Measurements from ENCODE around the gene ZNF615. TPM values are rescaled to one million over a fixed set of nuclear protein-coding genes. Genes with fewer than 3 reads are reported as not detected.

Gene ZNF615
- total RNA-seq, 1 experiment from 2014 or later, result 10.2 TPM

DNA sequence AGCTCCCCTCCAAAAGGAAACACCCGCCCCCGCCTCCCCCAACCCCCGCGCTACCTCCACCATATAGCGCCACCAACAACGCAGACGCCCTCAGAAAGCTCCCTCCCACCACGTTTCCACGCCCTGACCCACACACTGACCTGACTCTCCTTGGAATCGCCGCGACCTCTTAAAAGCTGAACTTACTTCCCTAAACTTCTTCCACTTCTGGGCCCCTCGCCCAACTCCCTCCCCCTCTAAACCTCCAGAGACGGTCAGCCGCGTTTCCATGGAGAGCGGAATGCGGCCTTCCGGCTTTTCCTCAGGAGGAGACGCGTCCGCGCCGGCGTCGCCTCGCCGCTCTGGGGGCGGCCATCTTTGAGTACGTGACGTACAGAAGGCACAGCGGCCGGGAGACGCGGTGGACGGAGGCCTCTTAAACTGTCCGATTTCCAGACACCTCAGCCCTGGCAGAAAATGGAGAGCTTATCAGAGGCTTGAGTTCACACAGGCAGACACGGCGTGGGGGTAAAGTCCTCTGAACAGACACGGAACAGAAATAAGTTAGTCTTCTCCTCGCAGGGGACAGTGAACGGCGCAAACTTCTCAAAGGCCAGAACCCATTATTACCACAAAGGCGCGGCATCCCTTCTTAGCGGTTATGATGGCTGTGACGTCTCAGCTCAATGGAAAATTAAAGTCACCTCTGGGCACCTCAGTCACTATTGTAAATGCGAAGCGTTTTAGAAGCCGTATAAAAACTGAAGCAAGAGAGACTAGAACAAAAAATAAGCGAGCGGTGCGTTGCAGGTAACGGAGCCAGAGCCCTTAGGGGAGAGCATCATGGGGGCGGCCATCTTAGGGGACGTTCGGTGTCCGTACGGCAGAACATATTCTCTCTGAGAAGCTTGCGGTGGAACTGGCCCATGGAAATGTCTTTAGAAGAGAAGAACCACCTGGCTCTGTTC lies 40.8 kb upstream of the ZNF615 start, which contains the start of gene ZNF432:
TSS of gene ZNF432 (minus strand) at position 284 of the 947 bp plus-strand sequence. CDS start 1,970 bp downstream, outside the sequence.
- intact Hi-C loops (cut with micrococcal nuclease; ENCODE audit: unreplicated experiment), result loop anchor here (2.0 kb wide), 1 partner anchor 20 kb away; the partner anchor contains the start of gene ZNF614
- Histone ChIP-seq H3K9me3 (ENCODE audit: low read depth, low read length, poor library complexity, severe bottlenecking) (peaks cover 32% of the 10 kb centered on the region), H3K4me3 (ENCODE audit: low read depth, low read length, poor library complexity, severe bottlenecking) (peak within 1 kb of the TSS; percentile 55), H3K27me3 (replicated peaks; ENCODE audit: insufficient read depth, low read depth, low read length, poor library complexity) (no peaks in the 10 kb centered on the region), H3K27ac (ENCODE audit: low read depth, low read length, poor library complexity, severe bottlenecking) (peak within 1 kb of the TSS; percentile 92), H3K4me1 (ENCODE audit: insufficient read depth, low read length, poor library complexity, severe bottlenecking) (no peaks in the 10 kb centered on the region), H3K36me3 (ENCODE audit: insufficient read depth, low read length, poor library complexity, severe bottlenecking) (peaks cover 32% of the 10 kb centered on the region)
- BruUV-seq (replicated peaks), result TSS peak; percentile 93
- peak; percentile 95 for DNase-seq (ENCODE audit: low spot score)
- CTCF ChIA-PET, result no interaction called here
- no peak for TF ChIP-seq EZH2 (IDR thresholded peaks at IDR 0.05; ENCODE audit: borderline replicate concordance, low read depth, low read length, poor library complexity, severe bottlenecking)
- TF ChIP-seq, protein P1, sequence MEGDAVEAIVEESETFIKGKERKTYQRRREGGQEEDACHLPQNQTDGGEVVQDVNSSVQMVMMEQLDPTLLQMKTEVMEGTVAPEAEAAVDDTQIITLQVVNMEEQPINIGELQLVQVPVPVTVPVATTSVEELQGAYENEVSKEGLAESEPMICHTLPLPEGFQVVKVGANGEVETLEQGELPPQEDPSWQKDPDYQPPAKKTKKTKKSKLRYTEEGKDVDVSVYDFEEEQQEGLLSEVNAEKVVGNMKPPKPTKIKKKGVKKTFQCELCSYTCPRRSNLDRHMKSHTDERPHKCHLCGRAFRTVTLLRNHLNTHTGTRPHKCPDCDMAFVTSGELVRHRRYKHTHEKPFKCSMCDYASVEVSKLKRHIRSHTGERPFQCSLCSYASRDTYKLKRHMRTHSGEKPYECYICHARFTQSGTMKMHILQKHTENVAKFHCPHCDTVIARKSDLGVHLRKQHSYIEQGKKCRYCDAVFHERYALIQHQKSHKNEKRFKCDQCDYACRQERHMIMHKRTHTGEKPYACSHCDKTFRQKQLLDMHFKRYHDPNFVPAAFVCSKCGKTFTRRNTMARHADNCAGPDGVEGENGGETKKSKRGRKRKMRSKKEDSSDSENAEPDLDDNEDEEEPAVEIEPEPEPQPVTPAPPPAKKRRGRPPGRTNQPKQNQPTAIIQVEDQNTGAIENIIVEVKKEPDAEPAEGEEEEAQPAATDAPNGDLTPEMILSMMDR (conservative IDR thresholded peaks at IDR 0.05; ENCODE audit: low read depth, low read length), result no peak
- POLR2A ChIA-PET (ENCODE audit: low non-redundant PET), result interaction anchor here (0.5 to 0.6 kb wide), 3 partner anchors 90 to 1117 kb away, joined by 3 to 8 read pairs (median 4); no protein-coding TSS in a partner anchor

DNA sequence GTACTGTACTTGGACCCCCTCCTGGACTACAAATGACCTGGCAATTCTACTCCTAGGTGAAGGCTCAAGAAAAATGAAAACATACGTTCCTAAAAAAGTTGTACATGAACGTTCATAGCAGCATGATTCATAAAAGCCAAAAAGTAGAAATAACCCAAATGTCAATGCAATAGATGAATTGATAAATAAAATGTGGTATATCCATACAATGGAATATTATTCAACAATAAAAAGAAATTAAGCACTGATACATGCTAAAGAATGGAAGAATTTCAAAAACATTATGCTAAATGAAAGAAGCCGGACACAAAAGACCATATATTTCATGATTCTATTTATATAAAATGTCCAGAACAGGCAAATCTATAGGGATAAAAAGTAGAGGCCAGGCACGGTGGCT lies 31.2 kb upstream of the ZNF615 start:
- TF ChIP-seq, protein P1 (conservative IDR thresholded peaks at IDR 0.05; ENCODE audit: low read depth, low read length), result no peak
- TF ChIP-seq EZH2 (IDR thresholded peaks at IDR 0.05; ENCODE audit: borderline replicate concordance, low read depth, low read length, poor library complexity, severe bottlenecking), result no peak
- ChIA-PET POLR2A (ENCODE audit: low non-redundant PET) (no interaction called here), CTCF (no interaction called here)
- no peaks in the 10 kb centered on the region for H3K27me3 ChIP-seq (replicated peaks; ENCODE audit: insufficient read depth, low read depth, low read length, poor library complexity)
- no peaks in the 10 kb centered on the region for H3K4me1 ChIP-seq (ENCODE audit: insufficient read depth, low read length, poor library complexity, severe bottlenecking)
- DNase-seq (ENCODE audit: low spot score), result no peak
- no TSS peak for BruUV-seq (replicated peaks)
- no peak overlapping the region for H3K4me3 ChIP-seq (ENCODE audit: low read depth, low read length, poor library complexity, severe bottlenecking)
- H3K36me3 ChIP-seq (ENCODE audit: insufficient read depth, low read length, poor library complexity, severe bottlenecking), result peaks cover 90% of the 10 kb centered on the region
- H3K27ac ChIP-seq (ENCODE audit: low read depth, low read length, poor library complexity, severe bottlenecking), result no peak overlapping the region
- H3K9me3 ChIP-seq (ENCODE audit: low read depth, low read length, poor library complexity, severe bottlenecking), result peaks cover 67% of the 10 kb centered on the region
- intact Hi-C loops (cut with micrococcal nuclease; ENCODE audit: unreplicated experiment), result no loop called here

DNA sequence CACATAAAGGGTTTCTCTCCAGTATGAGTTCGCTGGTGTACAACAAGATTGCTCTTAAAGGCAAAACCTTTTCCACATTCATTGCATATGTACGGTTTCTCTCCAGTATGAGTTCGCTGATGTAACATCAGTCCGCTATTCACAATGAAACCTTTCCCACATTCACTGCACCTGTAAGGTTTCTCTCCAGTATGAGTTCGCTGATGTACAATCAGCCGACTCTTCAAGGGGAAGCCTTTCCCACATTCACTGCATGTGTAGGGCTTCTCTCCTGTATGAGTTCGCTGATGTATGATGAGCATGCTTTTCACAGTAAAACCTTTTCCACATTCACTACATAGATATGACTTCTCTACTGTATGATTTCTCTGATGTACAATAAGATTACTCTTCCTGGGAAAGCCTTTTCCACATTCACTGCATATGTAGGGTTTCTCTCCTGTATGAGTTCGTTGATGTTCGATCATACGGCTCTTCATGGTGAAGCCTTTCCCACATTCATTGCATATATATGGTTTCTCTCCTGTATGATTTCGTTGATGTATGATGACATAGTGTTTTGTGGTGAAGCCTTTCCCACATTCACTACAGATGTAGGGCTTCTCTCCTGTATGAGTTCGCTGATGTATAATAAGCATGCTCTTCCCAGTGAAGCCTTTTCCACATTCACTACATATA lies 26.2 kb upstream of the ZNF615 start:
- intact Hi-C loops (cut with micrococcal nuclease; ENCODE audit: unreplicated experiment), result no loop called here
- H3K36me3 ChIP-seq (ENCODE audit: insufficient read depth, low read length, poor library complexity, severe bottlenecking), result peaks cover 69% of the 10 kb centered on the region
- H3K27ac ChIP-seq (ENCODE audit: low read depth, low read length, poor library complexity, severe bottlenecking), result no peak overlapping the region
- no peaks in the 10 kb centered on the region for H3K4me1 ChIP-seq (ENCODE audit: insufficient read depth, low read length, poor library complexity, severe bottlenecking)
- no peaks in the 10 kb centered on the region for H3K27me3 ChIP-seq (replicated peaks; ENCODE audit: insufficient read depth, low read depth, low read length, poor library complexity)
- peaks cover 92% of the 10 kb centered on the region for H3K9me3 ChIP-seq (ENCODE audit: low read depth, low read length, poor library complexity, severe bottlenecking)
- TF ChIP-seq, protein P1 (conservative IDR thresholded peaks at IDR 0.05; ENCODE audit: low read depth, low read length), result no peak
- TF ChIP-seq EZH2 (IDR thresholded peaks at IDR 0.05; ENCODE audit: borderline replicate concordance, low read depth, low read length, poor library complexity, severe bottlenecking), result no peak
- POLR2A ChIA-PET (ENCODE audit: low non-redundant PET), result no interaction called here
- BruUV-seq (replicated peaks), result no TSS peak
- H3K4me3 ChIP-seq (ENCODE audit: low read depth, low read length, poor library complexity, severe bottlenecking), result no peak overlapping the region
- peak; percentile 6 for DNase-seq (ENCODE audit: low spot score)
- CTCF ChIA-PET, result no interaction called here
